Panc1 (cell line): ENCODE data around the gene PDE8B.

ENCODE experiments used
- CTCF ChIP-seq: fragments of 450-650 bp; IDR thresholded peaks from 2 replicates; pipeline ENCODE4 v1.5.1; 2017; ENCODE audit warnings: mild to moderate bottlenecking
- POLR2AphosphoS5 ChIP-seq: IDR thresholded peaks from 2 replicates; pipeline ENCODE4 v1.6.1; 2012; ENCODE audit warnings: mild to moderate bottlenecking, low read depth, low read length, moderate library complexity
- SIN3A ChIP-seq: IDR thresholded peaks from 2 replicates; pipeline ENCODE4 v1.6.1; 2012; ENCODE audit warnings: low read depth, mild to moderate bottlenecking, low read length, moderate library complexity, borderline replicate concordance; ENCODE audit not compliant: insufficient read depth

DNA sequence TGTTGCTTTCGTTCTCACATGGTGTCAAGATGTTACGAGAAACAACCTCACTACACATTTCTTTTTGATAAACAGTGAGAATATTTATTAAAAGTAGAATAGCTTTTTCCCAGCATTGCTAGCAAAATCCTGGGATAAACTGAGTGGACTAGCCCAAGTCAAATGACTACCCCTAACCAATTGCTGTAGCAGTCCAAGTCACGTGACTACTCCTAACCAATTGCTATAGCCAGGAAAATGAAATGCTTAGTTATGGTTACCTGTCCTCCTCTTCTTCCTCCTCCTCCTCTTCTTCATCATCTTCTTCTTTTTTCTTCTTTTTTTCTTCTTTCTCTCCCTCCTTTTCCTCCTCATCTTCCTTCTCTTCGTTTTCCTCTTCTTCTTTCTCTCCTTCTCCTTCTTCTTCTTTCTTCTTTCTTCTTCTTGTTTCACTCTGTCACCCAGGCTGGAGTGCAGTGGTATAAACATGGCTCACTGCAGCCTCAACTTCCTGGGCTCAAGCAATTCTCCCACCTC lies 85.4 kb downstream of the PDE8B start:
- TF ChIP-seq CTCF (no peak), SIN3A (no peak), POLR2AphosphoS5 (no peak)
